Erythroblast (primary cell): Measurements from ENCODE around the gene SPRED3.
A peak's percentile ranks its signal among the peaks of the same experiment; 100 is the strongest.
"Not testable (repeated sequence)": the region's sequence is repeated elsewhere in the genome, so short reads cannot be mapped to it uniquely, and the experiment has no call there.

Source experiments
- DNase-seq, 2 experiments: peaks; one replicate each; lab custom pipeline; 2025; lab: John Stamatoyannopoulos, UW
- GATA1 ChIP-seq: IDR thresholded peaks from 2 replicates; pipeline ENCODE4 v1.6.1; 2011; ENCODE audit warnings: low read depth, mild to moderate bottlenecking, control low read depth, low read length, moderate library complexity
- POLR2A ChIP-seq: IDR thresholded peaks from 2 replicates; pipeline ENCODE4 v1.6.1; 2011; ENCODE audit warnings: mild to moderate bottlenecking, low read length

The SPRED3 gene

DNA sequence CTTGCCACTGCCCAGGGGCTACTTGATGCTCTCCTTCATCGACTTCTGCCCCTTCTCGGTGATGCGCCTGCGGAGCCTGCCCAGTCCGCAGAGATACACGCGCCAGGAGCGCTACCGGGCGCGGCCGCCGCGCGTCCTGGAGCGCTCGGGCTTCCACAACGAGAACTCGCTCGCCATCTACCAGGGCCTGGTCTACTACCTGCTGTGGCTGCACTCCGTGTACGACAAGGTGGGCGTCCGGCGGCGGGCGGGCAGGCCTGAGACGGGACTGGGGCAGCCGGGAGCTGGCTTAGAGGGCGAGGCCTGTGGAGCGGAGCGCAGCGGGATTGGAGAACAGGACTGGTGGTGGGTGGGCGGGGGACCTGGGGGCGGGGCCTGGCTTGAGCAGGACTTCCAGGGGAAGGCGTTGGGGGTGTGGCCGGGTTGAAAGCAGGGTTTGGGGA, 26.8 kb upstream of the SPRED3 start:
- peak; percentile 59 to 65 for DNase-seq

GRCh38 chr19:38362076-38362945, 26.2 kb upstream of the SPRED3 start:
- TF ChIP-seq POLR2A (no peak), GATA1 (no peak)
- peak; percentile 61 to 70 for DNase-seq

More for the DNA sequence above, 26.8 kb upstream of the SPRED3 start:
- no peak for TF ChIP-seq POLR2A
- TF ChIP-seq GATA1, result no peak

- DNase-seq, result not testable (repeated sequence)
These were observed 25.4 kb upstream of the SPRED3 start for GRCh38 chr19:38362946-38363688.

- no peak for DNase-seq
- TF ChIP-seq POLR2A, result no peak
- no peak for TF ChIP-seq GATA1
These were observed 21.5 kb upstream of the SPRED3 start for GRCh38 chr19:38367041-38367440.

- no peak for TF ChIP-seq GATA1
- no peak for TF ChIP-seq POLR2A
- no peak for DNase-seq
These were observed 18.9 kb upstream of the SPRED3 start for GRCh38 chr19:38369584-38369983.

DNA sequence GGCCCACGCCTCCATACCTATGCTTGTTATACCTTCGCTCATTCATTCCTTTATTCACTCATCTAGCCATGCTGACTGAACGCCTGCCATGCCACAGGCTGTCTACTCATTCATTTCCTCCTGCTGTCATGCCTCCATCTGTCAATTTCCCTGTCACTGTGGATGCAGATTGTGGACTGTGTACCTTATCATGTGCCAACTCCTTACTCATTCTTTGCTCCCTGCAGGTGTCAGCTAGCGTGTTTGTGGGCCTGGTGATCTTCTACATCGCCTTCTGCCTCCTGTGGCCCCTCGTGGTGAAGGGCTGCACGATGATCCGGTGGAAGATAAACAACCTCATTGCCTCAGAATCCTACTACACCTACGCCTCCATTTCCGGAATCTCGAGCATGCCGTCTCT, 18.2 kb upstream of the SPRED3 start:
- TF ChIP-seq GATA1 (no peak), POLR2A (no peak)
- no peak for DNase-seq

DNA sequence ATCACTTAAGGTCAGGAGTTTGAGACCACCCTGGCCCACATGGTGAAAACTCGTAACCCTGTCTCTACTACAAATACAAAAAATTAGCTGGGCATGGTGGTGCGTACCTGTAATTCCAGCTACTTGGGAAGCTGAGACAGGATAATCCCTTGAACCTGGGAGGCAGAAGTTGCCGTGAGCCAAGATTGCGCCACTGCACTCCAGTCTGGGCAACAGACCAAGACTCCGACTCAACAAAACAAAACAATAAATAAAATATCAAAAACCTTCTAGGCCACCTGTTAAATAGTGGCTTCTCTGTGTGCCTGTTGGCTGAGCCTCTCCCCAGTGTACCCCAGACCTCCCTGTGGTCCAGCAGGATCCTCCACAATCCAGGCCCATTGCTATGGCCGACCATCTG, 17.4 kb upstream of the SPRED3 start:
- no peak for DNase-seq
- no peak for TF ChIP-seq GATA1
- TF ChIP-seq POLR2A, result no peak

- TF ChIP-seq GATA1, result no peak
- TF ChIP-seq POLR2A, result no peak
- DNase-seq, result no peak
These were observed 14.6 kb upstream of the SPRED3 start for GRCh38 chr19:38373907-38374331.

- peak; percentile 96 for TF ChIP-seq POLR2A
- no peak for TF ChIP-seq GATA1
- DNase-seq, result peak; percentile 100
These were observed 14.0 kb upstream of the SPRED3 start, which contains the start of gene PSMD8 for GRCh38 chr19:38374332-38375097. PSMD8 (plus strand) TSS chr19:38374571; CDS start chr19:38374602, 31 bp downstream.

- peak; percentile 80 to 84 for DNase-seq
- TF ChIP-seq GATA1 (no peak), POLR2A (no peak)
These were observed 13.4 kb upstream of the SPRED3 start for GRCh38 chr19:38375098-38375493.

- no peak for DNase-seq
- TF ChIP-seq POLR2A, result no peak
- TF ChIP-seq GATA1, result no peak
These were observed 12.7 kb upstream of the SPRED3 start for GRCh38 chr19:38375748-38376147.

DNA sequence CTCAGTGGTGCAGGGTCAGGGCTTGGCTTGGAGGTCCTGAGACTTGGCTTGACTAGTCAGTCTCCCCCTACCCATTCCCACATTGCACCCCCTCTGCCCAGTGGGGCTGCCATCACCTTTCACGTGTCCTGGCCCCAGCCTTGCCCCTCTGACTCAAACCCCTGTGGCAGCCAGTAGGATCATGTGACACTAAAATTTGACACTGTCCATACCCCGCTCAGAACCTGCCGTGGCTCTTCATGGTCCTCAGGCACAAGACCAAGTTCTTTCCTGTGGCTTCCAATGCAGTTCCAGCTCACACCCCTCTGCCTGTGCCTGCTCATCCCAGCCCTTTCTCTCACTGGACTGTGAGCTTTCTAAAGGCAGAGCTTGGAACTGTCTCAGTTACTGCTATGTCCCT, 11.9 kb upstream of the SPRED3 start:
- DNase-seq, result no peak
- TF ChIP-seq POLR2A, result no peak
- TF ChIP-seq GATA1, result no peak

- no peak for TF ChIP-seq POLR2A
- TF ChIP-seq GATA1, result no peak
- DNase-seq, result no peak
These were observed 11.4 kb upstream of the SPRED3 start for GRCh38 chr19:38377052-38377451.

DNA sequence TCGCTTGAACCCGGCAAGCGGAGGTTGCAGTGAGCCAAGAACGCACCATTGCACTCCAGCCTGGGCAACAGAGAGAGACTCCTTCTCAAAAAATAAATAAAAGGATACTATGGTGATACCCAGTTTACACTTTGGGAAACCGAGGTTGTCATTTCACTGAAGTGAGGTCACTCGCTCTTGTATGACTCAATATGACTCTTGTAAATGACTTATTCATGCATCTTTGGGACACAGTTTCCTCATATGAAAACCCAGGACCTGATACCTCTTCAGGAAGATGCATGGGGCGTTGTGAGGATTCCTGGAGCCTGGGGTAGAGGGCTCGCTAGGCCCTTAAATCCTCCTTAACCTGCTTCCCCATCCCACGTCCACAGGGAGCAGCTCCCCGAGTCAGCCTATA, 9.6 kb upstream of the SPRED3 start:
- no peak for TF ChIP-seq GATA1
- no peak for TF ChIP-seq POLR2A
- no peak for DNase-seq
